Kidney epithelial cell (primary cell): ENCODE measurements around the gene IMP4. TPM values are rescaled to one million over a fixed set of nuclear protein-coding genes. Genes with fewer than 3 reads are reported as not detected.
A peak's percentile ranks its signal among the peaks of the same experiment; 100 is the strongest.

ENCODE experiments used
- DNase-seq: peaks from one replicate; pipeline ENCODE4 v3.0.0-alpha.2; 2010; ENCODE audit warnings: low read depth
- H3K27me3 ChIP-seq: 2 replicates; pipeline ENCODE4 v1.6.0; 2011; ENCODE audit warnings: low read length; ENCODE audit not compliant: control insufficient read depth, insufficient read depth
- H3K36me3 ChIP-seq: 2 replicates; pipeline ENCODE4 v1.5.1; 2011; ENCODE audit warnings: low read length; ENCODE audit not compliant: control insufficient read depth, insufficient read depth
- H3K4me3 ChIP-seq: 2 replicates; pipeline ENCODE4 v1.5.1; 2011; ENCODE audit warnings: low read depth, mild to moderate bottlenecking, control low read depth, low read length
- total RNA-seq: library from RNA; depleted of rRNA; stranded (reverse); fragments of >200 nt; gene quantifications from 2 replicates; pipeline ENCODE4 v1.2.3, GENCODE V29; 2015
- TF ChIP-seq, protein P1 (sequence below): IDR thresholded peaks from 2 replicates; pipeline ENCODE4 v1.5.1; 2011; ENCODE audit warnings: mild to moderate bottlenecking, moderate library complexity, low read length, control low read depth, inconsistent platforms; ENCODE audit not compliant: insufficient read depth, poor library complexity, severe bottlenecking

The IMP4 gene
- total RNA-seq, 1 donor from 2014 or later: 121 TPM

GRCh38 chr2:130370490-130370889 is 27.8 kb downstream of the IMP4 start:
- H3K27me3 ChIP-seq: no peaks in the 10 kb centered on the region
- TF ChIP-seq, protein P1, sequence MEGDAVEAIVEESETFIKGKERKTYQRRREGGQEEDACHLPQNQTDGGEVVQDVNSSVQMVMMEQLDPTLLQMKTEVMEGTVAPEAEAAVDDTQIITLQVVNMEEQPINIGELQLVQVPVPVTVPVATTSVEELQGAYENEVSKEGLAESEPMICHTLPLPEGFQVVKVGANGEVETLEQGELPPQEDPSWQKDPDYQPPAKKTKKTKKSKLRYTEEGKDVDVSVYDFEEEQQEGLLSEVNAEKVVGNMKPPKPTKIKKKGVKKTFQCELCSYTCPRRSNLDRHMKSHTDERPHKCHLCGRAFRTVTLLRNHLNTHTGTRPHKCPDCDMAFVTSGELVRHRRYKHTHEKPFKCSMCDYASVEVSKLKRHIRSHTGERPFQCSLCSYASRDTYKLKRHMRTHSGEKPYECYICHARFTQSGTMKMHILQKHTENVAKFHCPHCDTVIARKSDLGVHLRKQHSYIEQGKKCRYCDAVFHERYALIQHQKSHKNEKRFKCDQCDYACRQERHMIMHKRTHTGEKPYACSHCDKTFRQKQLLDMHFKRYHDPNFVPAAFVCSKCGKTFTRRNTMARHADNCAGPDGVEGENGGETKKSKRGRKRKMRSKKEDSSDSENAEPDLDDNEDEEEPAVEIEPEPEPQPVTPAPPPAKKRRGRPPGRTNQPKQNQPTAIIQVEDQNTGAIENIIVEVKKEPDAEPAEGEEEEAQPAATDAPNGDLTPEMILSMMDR: no peak
- no peak overlapping the region for H3K4me3 ChIP-seq
- no peak for DNase-seq
- H3K36me3 ChIP-seq: no peaks in the 10 kb centered on the region

DNA sequence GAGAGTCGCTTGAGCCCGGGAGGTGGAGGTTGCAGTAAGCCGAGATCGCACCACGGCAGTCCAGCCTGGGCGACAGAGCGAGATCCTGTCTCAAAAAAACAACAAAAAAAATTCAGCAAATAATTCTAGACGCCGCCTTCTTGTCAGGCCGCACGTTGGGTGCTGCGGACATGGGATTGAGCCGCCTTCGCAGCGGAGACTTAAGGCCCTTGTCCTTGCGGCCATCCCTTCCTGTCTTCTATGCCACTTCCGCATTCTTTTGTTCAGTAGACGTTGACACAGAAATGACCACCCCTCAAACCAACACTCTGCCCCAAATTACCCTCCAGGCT is 29.0 kb downstream of the IMP4 start:
- Histone ChIP-seq H3K4me3 (peak overlapping the region; percentile 70), H3K27me3 (no peaks in the 10 kb centered on the region), H3K36me3 (no peaks in the 10 kb centered on the region)
- no peak for DNase-seq
- TF ChIP-seq, protein P1: no peak

DNA sequence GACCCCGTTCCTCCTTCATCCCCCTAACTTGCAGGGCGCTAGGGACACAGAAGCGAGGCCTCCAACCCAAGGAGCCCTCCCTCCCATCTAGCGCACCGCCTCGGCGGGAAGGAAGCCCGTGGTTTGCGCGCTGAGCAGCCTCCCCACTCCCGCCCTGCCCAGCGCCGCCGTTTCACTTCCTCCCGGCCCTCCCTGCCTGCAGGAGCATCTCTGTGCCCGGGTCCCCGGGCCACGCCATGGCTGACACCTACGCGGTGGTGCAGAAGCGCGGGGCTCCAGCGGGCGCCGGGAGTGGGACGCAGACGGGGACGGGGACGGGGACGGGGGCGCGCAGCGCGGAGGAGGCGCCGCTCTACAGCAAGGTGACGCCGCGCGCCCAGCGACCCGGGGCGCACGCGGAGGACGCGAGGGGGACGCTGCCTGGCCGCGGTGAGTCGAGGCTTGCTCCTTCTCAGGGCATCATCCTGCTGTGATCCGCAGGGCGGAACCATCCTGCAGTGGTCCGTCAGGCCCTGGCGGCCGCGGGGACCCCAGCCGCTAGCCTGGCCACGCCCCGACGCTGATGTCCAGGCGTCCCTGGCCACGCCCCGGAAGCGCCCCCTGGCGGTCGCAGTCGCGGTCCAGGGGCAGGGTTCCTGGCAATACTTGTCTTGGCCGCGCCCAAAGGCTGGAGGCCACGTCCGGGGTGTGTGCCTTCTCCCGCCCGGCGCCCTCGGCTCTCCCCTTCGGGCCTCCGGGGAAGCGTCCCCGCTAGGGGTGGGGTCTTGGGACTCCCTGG is 29.5 kb downstream of the IMP4 start:
- DNase-seq: no peak
- Histone ChIP-seq H3K36me3 (no peaks in the 10 kb centered on the region), H3K27me3 (no peaks in the 10 kb centered on the region), H3K4me3 (peak overlapping the region; percentile 70)
- TF ChIP-seq, protein P1: peak; percentile 66

DNA sequence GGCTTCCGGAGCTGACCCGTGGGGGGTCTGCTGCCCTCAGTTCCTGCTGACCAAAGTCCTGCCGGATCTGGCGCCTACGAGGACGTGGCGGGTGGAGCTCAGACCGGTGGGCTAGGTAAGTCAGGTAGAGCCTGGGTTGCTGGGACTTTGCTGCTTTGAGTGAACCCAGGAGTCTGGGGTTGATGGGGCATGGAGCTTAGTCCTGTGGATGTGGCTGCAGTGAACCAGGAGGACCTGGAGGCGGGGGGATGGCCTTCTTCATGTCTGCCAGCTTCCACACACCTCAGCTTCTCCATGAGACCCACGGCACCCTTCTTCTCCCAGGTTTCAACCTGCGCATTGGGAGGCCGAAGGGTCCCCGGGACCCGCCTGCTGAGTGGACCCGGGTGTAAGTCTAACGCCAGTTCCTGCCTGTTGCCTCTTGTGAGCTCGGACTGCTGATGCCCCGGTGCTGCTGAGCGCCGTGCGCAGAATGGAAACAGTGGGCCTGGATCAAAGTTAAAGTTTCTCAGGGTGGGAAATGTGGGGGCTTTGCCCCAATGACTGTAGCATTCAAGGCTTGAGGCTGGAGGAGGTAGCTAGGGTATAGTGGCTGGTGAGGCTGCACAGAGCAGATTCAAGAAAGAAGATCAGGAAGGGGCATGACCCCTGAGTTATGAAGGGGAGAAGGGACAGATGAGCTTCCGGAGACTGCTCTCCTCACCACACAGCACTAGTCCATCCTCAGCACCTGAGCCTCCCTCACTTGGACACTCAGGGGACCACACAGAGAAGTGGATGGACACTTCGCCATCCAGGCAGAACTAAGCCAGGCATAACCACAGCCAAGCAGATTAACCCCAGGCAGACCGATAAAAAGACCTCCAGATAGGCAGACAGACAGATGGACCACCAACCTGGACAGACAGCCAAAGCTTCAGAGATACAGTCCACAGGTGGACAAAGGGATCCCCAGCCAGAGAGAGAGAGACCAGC is 30.4 kb downstream of the IMP4 start:
- no peak for DNase-seq
- Histone ChIP-seq H3K27me3 (no peaks in the 10 kb centered on the region), H3K36me3 (no peaks in the 10 kb centered on the region), H3K4me3 (peak overlapping the region; percentile 70)
- TF ChIP-seq, protein P1: no peak

DNA sequence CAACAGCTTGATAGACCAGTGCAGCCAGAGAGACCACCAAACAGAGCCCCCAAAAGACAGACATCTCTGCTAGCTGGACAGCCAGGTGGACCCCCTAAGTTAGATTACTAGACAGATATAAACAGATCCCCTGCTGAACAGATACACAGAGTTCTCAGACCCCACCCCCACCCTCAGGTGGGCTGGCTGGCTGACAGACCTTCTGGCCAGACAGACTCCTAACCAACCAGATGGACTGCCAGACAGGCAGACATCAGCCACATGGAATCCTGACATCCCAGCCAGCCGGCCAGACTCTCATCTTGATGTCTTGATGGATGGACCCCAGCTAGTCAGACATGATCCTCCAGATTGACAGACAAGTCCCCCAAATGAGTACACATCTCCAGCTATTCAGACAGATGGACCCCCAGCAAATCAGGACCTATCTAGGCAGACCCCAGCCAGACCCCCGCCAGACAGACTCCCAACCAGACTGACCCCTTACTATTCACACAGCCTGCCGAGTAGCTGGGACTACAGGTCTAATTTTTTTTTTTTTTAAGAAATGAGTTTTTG is 31.2 kb downstream of the IMP4 start:
- no peaks in the 10 kb centered on the region for H3K36me3 ChIP-seq
- TF ChIP-seq, protein P1: no peak
- no peak overlapping the region for H3K4me3 ChIP-seq
- DNase-seq: no peak
- H3K27me3 ChIP-seq: no peaks in the 10 kb centered on the region
